SK-N-SH (cell line): ENCODE data around the gene MIOS. TPM values are rescaled to one million over a fixed set of nuclear protein-coding genes. Genes with fewer than 3 reads are reported as not detected.
"Not testable (repeated sequence)": the region's sequence is repeated elsewhere in the genome, so short reads cannot be mapped to it uniquely, and the experiment has no call there.

Experiments
- CTCF ChIA-PET: fragments of 300-600, 350-600 bp; formaldehyde crosslinking; extraction: SDS; loops from one replicate; lab custom pipeline; 2021; lab: Yijun Ruan, JAX
- POLR2A ChIA-PET: fragments of 350-600 bp; sonication (Branson Sonifier 250); formaldehyde crosslinking; extraction: SDS; loops from one replicate; lab custom pipeline; 2020; ENCODE audit warnings: antibody characterized with exemption, inconsistent platforms; lab: Yijun Ruan, JAX
- DNase-seq: peaks from one replicate; pipeline ENCODE4 v3.0.0; 2012
- H2AFZ ChIP-seq: fragments of 200-600 bp; sonication (generic); 2 replicates; pipeline ENCODE4 v1.8.1; 2016; ENCODE audit warnings: antibody characterized with exemption, mild to moderate bottlenecking, low read depth
- H3F3A ChIP-seq: fragments of 200-600 bp; sonication (generic); replicated peaks from 2 replicates; pipeline ENCODE3; 2016; ENCODE audit warnings: antibody characterized with exemption, mild to moderate bottlenecking; ENCODE audit not compliant: insufficient read depth
- H3K27ac ChIP-seq, 2 experiments: fragments of 200-500 bp in 1 of 2; fragments of 200-600 bp in 1 of 2; sonication (Bioruptor generic) in 1 of 2; sonication (generic), shearing (Covaris generic) in 1 of 2; 2 replicates each; pipeline versions ENCODE4 v1.5.1 to v1.6.1; 2014 to 2016; ENCODE audit warnings: low read depth in 2 of 2, inconsistent platforms in 1 of 2, low read length in 1 of 2, mild to moderate bottlenecking in 1 of 2, mixed read lengths in 1 of 2
- H3K27me3 ChIP-seq: fragments of 200-600 bp; sonication (generic), shearing (Covaris generic); 2 replicates; pipeline ENCODE4 v1.6.1; 2016; ENCODE audit warnings: mixed run types; ENCODE audit not compliant: insufficient read depth
- H3K36me3 ChIP-seq, 2 experiments: fragments of 200-500 bp in 1 of 2; fragments of 200-600 bp in 1 of 2; sonication (Bioruptor generic) in 1 of 2; sonication (generic) in 1 of 2; replicated peaks in 1 of 2; 2 replicates each; pipeline versions ENCODE3 to v1.5.1; 2014 to 2016; ENCODE audit warnings: low read length in 1 of 2, mild to moderate bottlenecking in 1 of 2; ENCODE audit not compliant: insufficient read depth in 2 of 2, control insufficient read depth in 1 of 2
- H3K4me1 ChIP-seq, 2 experiments: fragments of 200-500 bp in 1 of 2; fragments of 200-600 bp in 1 of 2; sonication (Bioruptor generic) in 1 of 2; sonication (generic), shearing (Covaris generic) in 1 of 2; 2 replicates each; pipeline versions ENCODE4 v1.5.1 to v1.6.1; 2014 to 2016; ENCODE audit warnings: low read depth in 1 of 2, low read length in 1 of 2, mixed run types in 1 of 2; ENCODE audit not compliant: insufficient read depth in 2 of 2, control insufficient read depth in 1 of 2
- H3K4me2 ChIP-seq: fragments of 200-600 bp; sonication (generic), shearing (Covaris generic); 2 replicates; pipeline ENCODE4 v1.6.1; 2017; ENCODE audit warnings: mixed run types
- H3K4me3 ChIP-seq, 2 experiments: fragments of 200-500 bp in 1 of 2; fragments of 200-600 bp in 1 of 2; sonication (Bioruptor generic) in 1 of 2; sonication (generic), shearing (Covaris generic) in 1 of 2; 2 replicates each; pipeline versions ENCODE4 v1.5.1 to v1.8.1; 2014 to 2016; ENCODE audit warnings: low read depth in 2 of 2, inconsistent platforms in 1 of 2, low read length in 1 of 2, mild to moderate bottlenecking in 1 of 2, mixed read lengths in 1 of 2, moderate library complexity in 1 of 2
- H3K79me2 ChIP-seq: fragments of 200-600 bp; sonication (generic); 2 replicates; pipeline ENCODE4 v1.8.1; 2017; ENCODE audit warnings: mild to moderate bottlenecking; ENCODE audit not compliant: insufficient read depth
- H3K9ac ChIP-seq: fragments of 200-600 bp; sonication (generic); 2 replicates; pipeline ENCODE4 v1.6.1; 2017; ENCODE audit warnings: mixed run types
- H3K9me2 ChIP-seq: fragments of 200-600 bp; sonication (generic); 2 replicates; pipeline ENCODE4 v1.6.1; 2017; ENCODE audit warnings: mixed run types
- H3K9me3 ChIP-seq: fragments of 200-600 bp; sonication (generic); 2 replicates; pipeline ENCODE4 v1.6.1; 2017; ENCODE audit warnings: mixed run types, mild to moderate bottlenecking, moderate library complexity
- H4K20me1 ChIP-seq: fragments of 200-600 bp; sonication (generic); 2 replicates; pipeline ENCODE4 v1.6.1; 2017; ENCODE audit warnings: mild to moderate bottlenecking, mixed run types; ENCODE audit not compliant: insufficient read depth
- CHD2 ChIP-seq: fragments of 150-350 bp; IDR thresholded peaks from 2 replicates; pipeline ENCODE4 v1.6.1; 2018; ENCODE audit warnings: low read length; ENCODE audit not compliant: partially characterized antibody
- CTCF ChIP-seq: fragments of 200-600 bp; sonication (generic); IDR thresholded peaks from 2 replicates; pipeline ENCODE4 v1.6.1; 2017; ENCODE audit warnings: antibody characterized with exemption, mild to moderate bottlenecking, moderate library complexity
- ELF1 ChIP-seq: IDR thresholded peaks from 2 replicates; pipeline ENCODE4 v1.4.0; 2012
- EP300 ChIP-seq, 2 experiments: IDR thresholded peaks; 2 replicates each; pipeline versions ENCODE4 v1.4.0 to v1.6.1; 2012; ENCODE audit warnings: borderline replicate concordance in 1 of 2, low read depth in 1 of 2, low read length in 1 of 2
- EZH2phosphoT487 ChIP-seq: fragments of 200-600 bp; sonication (generic); IDR thresholded peaks from 2 replicates; pipeline ENCODE4 v1.6.1; 2017; ENCODE audit warnings: low read depth, mixed run types, mild to moderate bottlenecking, antibody characterized with exemption, moderate library complexity, borderline replicate concordance
- FOSL2 ChIP-seq: IDR thresholded peaks from 2 replicates; pipeline ENCODE4 v1.4.0; 2012; ENCODE audit warnings: low read depth, mild to moderate bottlenecking, moderate library complexity, borderline replicate concordance
- FOXM1 ChIP-seq: IDR thresholded peaks from 2 replicates; pipeline ENCODE4 v1.4.0; 2012; ENCODE audit warnings: low read depth, mild to moderate bottlenecking
- GABPA ChIP-seq: IDR thresholded peaks from 2 replicates; pipeline ENCODE4 v1.4.0; 2012; ENCODE audit warnings: low read depth, mild to moderate bottlenecking
- GATA2 ChIP-seq: sonication (generic); formaldehyde crosslinking; IDR thresholded peaks from 2 replicates; pipeline ENCODE4 v1.5.0; 2020; ENCODE audit warnings: mild to moderate bottlenecking, missing genetic modification reagents
- MEF2A ChIP-seq: IDR thresholded peaks from 2 replicates; pipeline ENCODE4 v1.4.0; 2012; ENCODE audit warnings: low read depth, borderline replicate concordance
- NFIC ChIP-seq: IDR thresholded peaks from 2 replicates; pipeline ENCODE4 v1.4.0; 2012; ENCODE audit warnings: borderline replicate concordance
- NRF1 ChIP-seq: IDR thresholded peaks from 2 replicates; pipeline ENCODE4 v1.6.1; 2012; ENCODE audit warnings: low read depth, mild to moderate bottlenecking, low read length
- POLR2AphosphoS5 ChIP-seq: IDR thresholded peaks from 2 replicates; pipeline ENCODE4 v1.6.1; 2012; ENCODE audit warnings: low read depth, low read length
- RAD21 ChIP-seq: IDR thresholded peaks from 2 replicates; pipeline ENCODE4 v1.6.1; 2012; ENCODE audit warnings: mild to moderate bottlenecking, low read length
- RCOR1 ChIP-seq: fragments of 150-350 bp; IDR thresholded peaks from 2 replicates; pipeline ENCODE4 v1.6.1; 2017; ENCODE audit warnings: antibody characterized with exemption, low read length
- RXRA ChIP-seq: IDR thresholded peaks from 2 replicates; pipeline ENCODE4 v1.4.0; 2012; ENCODE audit warnings: low read depth, mild to moderate bottlenecking, borderline replicate concordance
- SIN3A ChIP-seq: IDR thresholded peaks from 2 replicates; pipeline ENCODE4 v1.6.1; 2012; ENCODE audit warnings: low read depth, mild to moderate bottlenecking, low read length, moderate library complexity, borderline replicate concordance
- TAF1 ChIP-seq: IDR thresholded peaks from 2 replicates; pipeline ENCODE4 v1.6.1; 2012; ENCODE audit warnings: low read depth, mild to moderate bottlenecking, low read length, moderate library complexity, borderline replicate concordance
- TCF12 ChIP-seq: IDR thresholded peaks from 2 replicates; pipeline ENCODE4 v1.4.0; 2012
- WGBS: methylation state at CpG from one replicate; pipeline ENCODE4 v1.1.6; 2017; ENCODE audit warnings: low lambda C conversion rate; 5-methylcytosine and 5-hydroxymethylcytosine counted together
- polyA plus RNA-seq, 3 experiments: library from polyadenylated mRNA; depleted of rRNA; stranded (reverse); fragments of >200 nt; gene quantifications; 2 replicates each; pipeline ENCODE4 v1.2.3, GENCODE V29; 2012
- TF ChIP-seq, protein P1 (sequence below): IDR thresholded peaks from 2 replicates; pipeline ENCODE4 v1.4.0; 2012; ENCODE audit warnings: low read depth
- TF ChIP-seq, protein P2 (sequence below): IDR thresholded peaks from 2 replicates; pipeline ENCODE4 v1.4.0; 2012; ENCODE audit warnings: low read depth, borderline replicate concordance
- TF ChIP-seq, protein P3 (sequence below): fragments of 150-350 bp; IDR thresholded peaks from 2 replicates; pipeline ENCODE4 v1.6.1; 2017; ENCODE audit warnings: antibody characterized with exemption, low read length, low read depth, borderline replicate concordance

The MIOS gene
- polyA plus RNA-seq, 1 of the 3 experiments (the other 2 are of a cell fraction): 16.4 TPM

- WGBS: 73% methylated on average over 4 of the region's 4 CpGs
- H3K9me2 ChIP-seq: no peaks in the 10 kb centered on the region
Observed at GRCh38 chr7:7654964-7655715, 88.5 kb downstream of the MIOS start.

DNA sequence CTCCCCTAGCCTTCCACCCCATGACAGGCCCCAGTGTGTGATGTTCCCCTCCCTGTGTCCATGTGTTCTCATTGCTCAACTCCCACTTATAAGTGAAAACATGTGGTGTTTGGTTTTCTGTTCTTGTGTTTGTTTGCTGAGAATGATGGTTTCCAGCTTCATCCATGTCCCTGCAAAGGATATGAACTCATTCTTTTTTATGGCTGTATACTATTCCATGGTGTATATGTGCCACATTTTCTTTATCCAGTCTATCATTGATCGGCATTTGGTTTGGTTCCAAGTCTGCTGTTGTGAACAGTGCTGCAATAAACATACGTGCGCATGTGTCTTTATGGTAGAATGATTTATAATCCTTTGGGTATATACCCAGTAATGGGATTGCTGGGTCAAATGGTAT, 89.8 kb downstream of the MIOS start:
- H3K9ac ChIP-seq, POLR2A ChIA-PET, H4K20me1 ChIP-seq, H3F3A ChIP-seq, H3K27ac ChIP-seq, H3K4me3 ChIP-seq, H3K9me2 ChIP-seq, H3K4me2 ChIP-seq, H3K36me3 ChIP-seq, H3K27me3 ChIP-seq, DNase-seq, H3K9me3 ChIP-seq, H2AFZ ChIP-seq, CTCF ChIA-PET: not testable (repeated sequence)
- Histone ChIP-seq H3K4me1 (peaks cover 0 to 20% of the 10 kb centered on the region in 2 experiments; a peak in 2 of 4 replicates), H3K79me2 (peaks cover 21% of the 10 kb centered on the region; the same call in 1 of the 2 replicates)
- WGBS: 97% methylated on average over 3 of the region's 3 CpGs

More at GRCh38 chr7:7654964-7655715, 88.5 kb downstream of the MIOS start:
- Histone ChIP-seq H2AFZ (no peak overlapping the region), H4K20me1 (no peaks in the 10 kb centered on the region), H3K36me3 (peaks cover 0 to 4% of the 10 kb centered on the region in 2 experiments), H3K27ac (peak overlapping the region in 1 of 2 experiments; percentile 84; a peak in 2 of 4 replicates), H3K4me3 (no peak overlapping the region), H3K9ac (no peak overlapping the region), H3K27me3 (no peaks in the 10 kb centered on the region), H3F3A (no peaks in the 10 kb centered on the region), H3K79me2 (peaks cover 15% of the 10 kb centered on the region; the same call in 1 of the 2 replicates), H3K4me2 (no peak overlapping the region), H3K9me3 (peaks cover 7% of the 10 kb centered on the region; the same call in 1 of the 2 replicates), H3K4me1 (peaks cover 0 to 28% of the 10 kb centered on the region in 2 experiments; a peak in 2 of 4 replicates)
- no peak for TF ChIP-seq GABPA
- TF ChIP-seq, protein P1, sequence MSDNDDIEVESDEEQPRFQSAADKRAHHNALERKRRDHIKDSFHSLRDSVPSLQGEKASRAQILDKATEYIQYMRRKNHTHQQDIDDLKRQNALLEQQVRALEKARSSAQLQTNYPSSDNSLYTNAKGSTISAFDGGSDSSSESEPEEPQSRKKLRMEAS: no peak
- TF ChIP-seq GATA2 (CRISPR knock-in tag): peak; percentile 60
- TF ChIP-seq NFIC: no peak
- TF ChIP-seq CTCF: no peak
- TF ChIP-seq SIN3A: no peak
- no peak for TF ChIP-seq POLR2AphosphoS5
- no peak for TF ChIP-seq NRF1
- TF ChIP-seq TAF1: no peak
- TF ChIP-seq ELF1: no peak
- TF ChIP-seq FOSL2: no peak
- TF ChIP-seq EZH2phosphoT487: no peak
- peak; percentile 74 for TF ChIP-seq CHD2
- no peak for TF ChIP-seq TCF12
- TF ChIP-seq RAD21: peak; percentile 16; the same call in 1 of the 2 replicates
- no peak for TF ChIP-seq FOXM1
- TF ChIP-seq, protein P2, sequence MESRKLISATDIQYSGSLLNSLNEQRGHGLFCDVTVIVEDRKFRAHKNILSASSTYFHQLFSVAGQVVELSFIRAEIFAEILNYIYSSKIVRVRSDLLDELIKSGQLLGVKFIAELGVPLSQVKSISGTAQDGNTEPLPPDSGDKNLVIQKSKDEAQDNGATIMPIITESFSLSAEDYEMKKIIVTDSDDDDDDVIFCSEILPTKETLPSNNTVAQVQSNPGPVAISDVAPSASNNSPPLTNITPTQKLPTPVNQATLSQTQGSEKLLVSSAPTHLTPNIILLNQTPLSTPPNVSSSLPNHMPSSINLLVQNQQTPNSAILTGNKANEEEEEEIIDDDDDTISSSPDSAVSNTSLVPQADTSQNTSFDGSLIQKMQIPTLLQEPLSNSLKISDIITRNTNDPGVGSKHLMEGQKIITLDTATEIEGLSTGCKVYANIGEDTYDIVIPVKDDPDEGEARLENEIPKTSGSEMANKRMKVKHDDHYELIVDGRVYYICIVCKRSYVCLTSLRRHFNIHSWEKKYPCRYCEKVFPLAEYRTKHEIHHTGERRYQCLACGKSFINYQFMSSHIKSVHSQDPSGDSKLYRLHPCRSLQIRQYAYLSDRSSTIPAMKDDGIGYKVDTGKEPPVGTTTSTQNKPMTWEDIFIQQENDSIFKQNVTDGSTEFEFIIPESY: no peak
- TF ChIP-seq, protein P3, sequence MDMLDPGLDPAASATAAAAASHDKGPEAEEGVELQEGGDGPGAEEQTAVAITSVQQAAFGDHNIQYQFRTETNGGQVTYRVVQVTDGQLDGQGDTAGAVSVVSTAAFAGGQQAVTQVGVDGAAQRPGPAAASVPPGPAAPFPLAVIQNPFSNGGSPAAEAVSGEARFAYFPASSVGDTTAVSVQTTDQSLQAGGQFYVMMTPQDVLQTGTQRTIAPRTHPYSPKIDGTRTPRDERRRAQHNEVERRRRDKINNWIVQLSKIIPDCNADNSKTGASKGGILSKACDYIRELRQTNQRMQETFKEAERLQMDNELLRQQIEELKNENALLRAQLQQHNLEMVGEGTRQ: no peak
- no peak for TF ChIP-seq RXRA
- TF ChIP-seq RCOR1: peak; percentile 74
- TF ChIP-seq MEF2A: no peak
- peak in 1 of 2 experiments; percentile 82; a peak in 2 of 4 replicates for TF ChIP-seq EP300 (IDR thresholded peaks at IDR 0.05; ENCODE audit: borderline replicate concordance in 1 of 2, low read depth in 1 of 2, low read length in 1 of 2)
- DNase-seq: peak; percentile 63
- POLR2A ChIA-PET: no interaction called here
- CTCF ChIA-PET: interaction anchor here (0.8 to 1.2 kb wide), 3 partner anchors 10 to 26 kb away, joined by 3 to 4 read pairs (median 3); no protein-coding TSS in a partner anchor
